Muscle of leg (tissue), 11 donors: ENCODE data around the gene CCL26. TPM values are rescaled to one million over a fixed set of nuclear protein-coding genes. Genes with fewer than 3 reads are reported as not detected.
"Not testable (repeated sequence)": the region's sequence is repeated elsewhere in the genome, so short reads cannot be mapped to it uniquely, and the experiment has no call there.

Experiments used
- DNase-seq: peaks from one replicate; pipeline ENCODE4 v3.0.0; 2013
- H3K27ac ChIP-seq: one replicate; pipeline ENCODE4 v1.5.1; 2013; ENCODE audit warnings: mild to moderate bottlenecking, low read length, control low read depth
- H3K27me3 ChIP-seq: one replicate; pipeline ENCODE4 v1.6.1; 2013; ENCODE audit warnings: low read length; ENCODE audit not compliant: control insufficient read depth, insufficient read depth
- H3K36me3 ChIP-seq: one replicate; pipeline ENCODE4 v1.6.1; 2013; ENCODE audit warnings: low read length; ENCODE audit not compliant: control insufficient read depth, insufficient read depth
- H3K4me1 ChIP-seq: one replicate; pipeline ENCODE4 v1.6.1; 2013; ENCODE audit warnings: low read length; ENCODE audit not compliant: control insufficient read depth, insufficient read depth
- H3K4me3 ChIP-seq: one replicate; pipeline ENCODE4 v1.5.1; 2013; ENCODE audit warnings: low read length, control low read depth
- H3K9me3 ChIP-seq: replicated peaks from 2 replicates; pipeline ENCODE4 v1.6.1; 2013; ENCODE audit warnings: low read depth, low read length; ENCODE audit not compliant: control insufficient read depth
- WGBS: methylation state at CpG from one replicate; pipeline ENCODE4 v1.1.5; 2013; ENCODE audit warnings: missing lambda C conversion rate; ENCODE audit not compliant: insufficient coverage; 5-methylcytosine and 5-hydroxymethylcytosine counted together
- polyA plus RNA-seq, 8 donors: library from polyadenylated mRNA; unstranded; fragments of 120-200 nt; gene quantifications; one replicate each; pipeline versions ENCODE4 v1.2.1 to v1.2.3, GENCODE V29; 2013; ENCODE audit warnings: inconsistent platforms in 1 of 8, low replicate concordance in 1 of 8; ENCODE audit not compliant: insufficient read length in 8 of 8, insufficient read depth in 1 of 8
- total RNA-seq: library from RNA; stranded (reverse); fragments of 120-200 nt; gene quantifications from one replicate; pipeline ENCODE4 v1.2.4, GENCODE V29; 2013

CCL26 gene
- total and polyA plus RNA-seq, 9 donors = 0.61 to 1.6 (median 0.88) TPM

DNA sequence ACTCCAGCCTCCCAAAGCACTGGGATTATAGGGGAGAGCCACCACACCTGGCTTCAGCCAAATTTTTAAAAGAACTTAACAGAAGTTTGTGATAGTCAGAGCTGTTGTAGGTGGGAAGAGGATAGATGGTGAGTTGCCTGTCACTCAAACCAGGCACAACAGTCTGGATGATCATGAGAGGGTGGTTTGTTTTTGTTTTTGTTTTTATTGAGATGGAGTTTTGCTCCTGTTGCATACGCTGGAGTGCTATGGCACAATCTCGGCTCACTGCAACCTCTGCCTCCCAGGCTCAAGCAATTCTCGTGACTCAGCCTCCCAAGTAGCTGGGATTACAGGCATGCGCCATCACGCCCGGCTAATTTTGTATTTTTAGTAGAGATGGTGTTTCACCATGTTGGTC is 1.9 kb upstream of the CCL26 start:
- WGBS = 83% methylated on average over 1 of the region's 6 CpGs
- not testable (repeated sequence) for H3K9me3 ChIP-seq, DNase-seq, H3K4me3 ChIP-seq, H3K4me1 ChIP-seq, H3K36me3 ChIP-seq, H3K27ac ChIP-seq, H3K27me3 ChIP-seq

DNA sequence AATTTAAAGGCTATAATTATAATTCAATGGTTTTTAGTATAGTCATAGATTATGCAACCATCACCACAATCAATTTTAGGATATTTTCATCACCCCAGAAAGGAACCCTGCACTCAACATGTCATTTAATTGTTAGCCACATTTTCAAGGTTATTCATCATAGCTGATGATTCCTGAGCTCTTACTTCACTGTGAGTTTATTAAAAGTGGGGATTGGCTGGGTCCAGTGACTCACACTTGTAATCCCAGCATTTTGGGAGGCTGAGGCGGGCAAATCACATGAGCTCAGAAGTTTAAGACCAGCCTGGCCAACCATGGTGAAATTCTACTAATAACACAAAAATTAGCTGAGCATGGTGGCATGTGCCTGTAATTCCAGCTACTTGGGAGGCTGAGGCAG is 787 bp downstream of the CCL26 start:
- Histone ChIP-seq H3K9me3 (no peaks in the 10 kb centered on the region), H3K27me3 (no peaks in the 10 kb centered on the region), H3K36me3 (no peaks in the 10 kb centered on the region), H3K4me1 (peaks cover 8% of the 10 kb centered on the region), H3K4me3 (no peak overlapping the region), H3K27ac (no peak overlapping the region)
- WGBS = no CpG with 5 or more reads among the region's 1 CpG
- DNase-seq = no peak

- no peaks in the 10 kb centered on the region for H3K9me3 ChIP-seq
- DNase-seq = peak; percentile 77
- WGBS = no CpG with 5 or more reads among the region's 2 CpGs
- no peaks in the 10 kb centered on the region for H3K4me1 ChIP-seq
- H3K27me3 ChIP-seq = no peaks in the 10 kb centered on the region
- H3K4me3 ChIP-seq = no peak overlapping the region
- H3K27ac ChIP-seq = no peak overlapping the region
- H3K36me3 ChIP-seq = no peaks in the 10 kb centered on the region
Observed at GRCh38 chr7:75762350-75762917, 9.6 kb downstream of the CCL26 start.

DNA sequence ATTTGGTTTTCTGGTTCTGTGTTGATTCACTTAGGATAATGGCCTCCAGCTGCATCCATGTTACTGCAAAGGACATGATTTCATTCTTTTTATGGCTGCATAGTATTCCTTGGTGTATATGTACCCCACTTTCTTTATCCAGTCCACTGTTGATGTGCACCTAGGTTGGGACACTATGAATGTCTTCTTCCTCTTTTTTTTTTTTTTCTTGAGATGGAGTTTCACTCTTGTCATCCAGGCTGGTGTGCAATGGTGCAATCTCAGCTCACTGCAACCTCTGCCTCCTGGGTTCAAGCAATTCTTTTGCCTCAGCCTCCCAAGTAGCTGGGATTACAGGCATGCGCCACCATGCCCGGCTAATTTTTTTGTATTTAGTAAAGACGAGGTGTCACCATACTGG is 10.2 kb downstream of the CCL26 start:
- WGBS = 91% methylated on average over 3 of the region's 3 CpGs
- not testable (repeated sequence) for DNase-seq, H3K27ac ChIP-seq, H3K36me3 ChIP-seq, H3K27me3 ChIP-seq, H3K4me3 ChIP-seq, H3K9me3 ChIP-seq, H3K4me1 ChIP-seq

DNA sequence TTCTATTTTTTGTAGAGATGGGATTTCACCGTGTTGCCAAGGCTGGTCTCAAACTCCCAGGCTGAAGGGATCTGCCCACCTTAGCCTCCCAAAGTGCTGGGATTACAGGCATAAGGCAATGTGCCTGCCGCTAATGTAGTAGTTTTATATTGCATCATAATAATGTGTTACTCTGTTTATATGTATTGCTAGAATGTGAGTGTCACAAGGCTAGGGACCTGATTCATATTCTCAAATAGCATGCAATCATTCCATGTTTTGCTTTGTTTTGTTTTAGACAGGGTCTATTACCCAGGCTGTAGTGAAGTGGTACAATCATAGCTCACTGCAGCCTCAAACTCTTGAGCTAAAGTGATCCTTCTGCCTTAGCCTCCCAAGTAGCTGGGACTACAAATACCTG is 13.5 kb downstream of the CCL26 start:
- no peak overlapping the region for H3K27ac ChIP-seq
- no peaks in the 10 kb centered on the region for H3K4me1 ChIP-seq
- no peak for DNase-seq
- no peak overlapping the region for H3K4me3 ChIP-seq
- peaks cover 2% of the 10 kb centered on the region for H3K9me3 ChIP-seq
- no CpG with 5 or more reads among the region's 2 CpGs for WGBS
- no peaks in the 10 kb centered on the region for H3K27me3 ChIP-seq
- H3K36me3 ChIP-seq = no peaks in the 10 kb centered on the region

DNA sequence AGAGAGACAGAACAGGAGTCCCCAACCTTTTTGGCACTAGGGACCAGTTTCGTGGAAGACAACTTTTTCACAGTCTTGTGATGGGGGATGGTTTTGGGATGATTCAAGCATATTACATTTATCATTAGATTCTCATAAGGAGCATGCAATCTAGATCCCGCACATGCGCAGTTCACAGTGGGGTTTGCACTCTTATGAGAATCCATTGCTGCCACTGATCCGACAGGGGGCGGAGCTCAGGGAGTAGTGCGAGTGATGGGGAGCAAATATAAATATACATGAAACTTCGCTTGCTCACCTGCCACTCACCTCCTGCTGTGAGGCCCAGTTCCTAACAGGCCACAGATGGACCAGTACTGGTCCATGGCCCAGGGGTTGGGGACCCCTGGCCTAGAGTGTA is 14.2 kb downstream of the CCL26 start:
- no peaks in the 10 kb centered on the region for H3K36me3 ChIP-seq
- no peak overlapping the region for H3K27ac ChIP-seq
- no peaks in the 10 kb centered on the region for H3K27me3 ChIP-seq
- no peak for DNase-seq
- no peak overlapping the region for H3K4me3 ChIP-seq
- peaks cover 3% of the 10 kb centered on the region for H3K4me1 ChIP-seq
- H3K9me3 ChIP-seq = peaks cover 2% of the 10 kb centered on the region
- no CpG with 5 or more reads among the region's 7 CpGs for WGBS

DNA sequence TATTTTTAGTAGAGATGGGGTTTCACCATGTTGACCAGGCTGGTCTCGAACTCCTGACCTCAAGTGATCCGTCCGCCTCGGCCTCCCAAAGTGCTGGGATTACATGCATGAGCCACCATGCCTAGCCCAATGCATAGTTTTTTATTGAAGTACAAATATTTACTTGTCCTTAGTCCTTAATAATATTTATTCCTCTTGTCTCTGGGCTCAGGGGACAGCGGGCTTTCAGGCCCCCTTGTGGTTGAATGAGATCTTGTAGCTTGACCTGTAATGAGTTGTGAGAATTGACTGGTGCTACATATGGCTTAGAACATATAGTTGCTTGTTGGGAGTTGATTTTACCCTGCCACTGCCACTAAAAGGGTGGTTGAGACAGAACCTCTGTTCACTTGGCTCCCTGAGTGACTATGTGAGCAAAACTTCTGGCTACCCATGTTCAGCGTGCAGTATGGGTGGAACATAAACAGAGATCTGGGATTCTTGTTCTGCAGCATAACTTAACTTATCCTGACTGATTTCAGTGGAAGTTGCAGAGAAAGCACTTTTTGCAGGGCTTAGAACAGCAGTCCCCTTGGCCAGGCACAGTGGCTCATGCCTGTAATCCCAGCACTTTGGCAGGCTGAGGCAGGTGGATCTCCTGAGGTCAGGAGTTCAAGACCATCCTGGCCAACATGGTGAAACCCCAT is 14.9 kb downstream of the CCL26 start:
- no peak for DNase-seq
- no CpG with 5 or more reads among the region's 6 CpGs for WGBS
- no peaks in the 10 kb centered on the region for H3K27me3 ChIP-seq

DNA sequence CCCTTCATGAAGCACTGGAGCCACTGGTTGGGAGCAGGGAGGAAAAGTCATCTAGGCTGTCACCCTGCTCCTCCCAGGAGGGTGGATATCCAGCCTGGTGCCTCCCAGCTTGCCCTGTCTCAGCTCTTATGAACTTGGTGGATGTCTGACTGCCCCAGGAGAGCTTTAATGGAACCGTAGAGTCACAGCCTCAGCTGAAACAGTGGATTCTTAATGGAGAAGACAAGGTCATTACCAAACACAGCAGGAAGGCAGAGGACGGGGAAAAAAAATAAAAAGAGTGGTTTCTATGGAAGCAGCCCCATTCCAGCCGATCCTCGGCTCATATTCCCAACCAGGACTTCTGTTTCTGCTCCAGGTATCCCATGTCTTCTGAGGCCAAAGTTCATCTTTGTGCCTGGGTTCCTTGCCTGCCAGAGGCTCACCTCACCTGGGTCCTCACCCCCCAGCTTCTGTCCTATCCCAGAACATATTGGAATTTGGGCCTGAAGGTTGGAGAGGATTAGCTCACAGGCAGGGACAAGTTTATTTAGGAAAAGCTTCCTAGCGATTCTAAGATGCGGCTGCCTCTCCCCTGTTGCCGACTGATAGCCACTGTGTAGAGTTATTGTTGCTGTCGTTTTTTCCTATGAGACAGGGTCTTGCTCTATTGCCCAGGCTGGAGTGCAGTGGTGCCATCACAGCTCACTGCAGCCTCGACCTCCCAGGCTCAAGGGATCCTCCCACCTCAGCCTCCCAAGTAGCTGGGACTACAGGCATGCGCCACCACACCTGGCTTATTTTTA is 15.6 kb downstream of the CCL26 start:
- Histone ChIP-seq H3K36me3 (no peaks in the 10 kb centered on the region), H3K4me3 (no peak overlapping the region), H3K4me1 (peaks cover 3% of the 10 kb centered on the region), H3K27ac (no peak overlapping the region), H3K9me3 (peaks cover 2% of the 10 kb centered on the region), H3K27me3 (no peaks in the 10 kb centered on the region)
- WGBS = 27% methylated on average over 3 of the region's 10 CpGs
- no peak for DNase-seq

More for the DNA sequence above, 14.9 kb downstream of the CCL26 start:
- Histone ChIP-seq H3K4me1 (peaks cover 3% of the 10 kb centered on the region), H3K4me3 (no peak overlapping the region), H3K9me3 (peaks cover 2% of the 10 kb centered on the region), H3K36me3 (no peaks in the 10 kb centered on the region), H3K27ac (no peak overlapping the region)

- WGBS = 16% methylated on average over 3 of the region's 4 CpGs
- H3K27me3 ChIP-seq = no peaks in the 10 kb centered on the region
- H3K4me1 ChIP-seq = peaks cover 3% of the 10 kb centered on the region
- no peaks in the 10 kb centered on the region for H3K9me3 ChIP-seq
- no peaks in the 10 kb centered on the region for H3K36me3 ChIP-seq
- H3K27ac ChIP-seq = no peak overlapping the region
- peak; percentile 45 for DNase-seq
- no peak overlapping the region for H3K4me3 ChIP-seq
Observed at GRCh38 chr7:75743455-75743859, 28.6 kb downstream of the CCL26 start.

GRCh38 chr7:75740846-75741497 is 31.0 kb downstream of the CCL26 start:
- no peaks in the 10 kb centered on the region for H3K27me3 ChIP-seq
- H3K4me1 ChIP-seq = peaks cover 13% of the 10 kb centered on the region
- H3K36me3 ChIP-seq = no peaks in the 10 kb centered on the region
- DNase-seq = peak; percentile 68
- H3K27ac ChIP-seq = no peak overlapping the region
- H3K9me3 ChIP-seq = no peaks in the 10 kb centered on the region
- no peak overlapping the region for H3K4me3 ChIP-seq
- WGBS = 39% methylated on average over 6 of the region's 13 CpGs
